ENCODE results near the gene MIPEP.

Gene MIPEP

DNA sequence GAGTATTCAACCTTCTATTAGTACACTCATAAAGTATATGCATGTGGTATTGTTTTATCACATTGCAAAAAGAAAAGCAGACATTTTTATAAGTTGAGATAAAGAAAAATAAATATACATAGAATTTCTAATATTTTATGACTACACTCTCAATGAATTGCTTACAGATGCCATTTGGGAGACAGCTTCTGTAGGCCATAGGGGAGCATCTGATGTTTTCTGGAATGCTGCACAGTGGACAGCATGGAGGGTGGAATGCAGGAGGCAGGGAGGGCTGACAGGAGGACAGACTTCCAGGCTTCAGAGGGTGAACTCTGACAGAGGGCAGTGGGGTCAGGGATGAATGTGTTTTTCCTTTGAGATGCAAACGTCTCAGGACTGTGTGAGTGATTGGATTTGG is 45.8 kb downstream of the MIPEP start:
- no peak overlapping the region for H3K4me3 ChIP-seq (IDR thresholded peaks at IDR 0.05; ENCODE audit: insufficient read depth, low read depth, low read length)
- H3K79me2 ChIP-seq (ENCODE audit: insufficient read depth, low read depth) = no peaks in the 10 kb centered on the region
- no peak overlapping the region for H3K4me2 ChIP-seq
- no peak overlapping the region for H3K9ac ChIP-seq
- H4K20me1 ChIP-seq (ENCODE audit: insufficient read depth) = no peaks in the 10 kb centered on the region
- H2AFZ ChIP-seq (ENCODE audit: low read depth) = no peak overlapping the region
- no peaks in the 10 kb centered on the region for H3K27me3 ChIP-seq (ENCODE audit: insufficient read depth, low read depth)
- TF ChIP-seq, protein P1, sequence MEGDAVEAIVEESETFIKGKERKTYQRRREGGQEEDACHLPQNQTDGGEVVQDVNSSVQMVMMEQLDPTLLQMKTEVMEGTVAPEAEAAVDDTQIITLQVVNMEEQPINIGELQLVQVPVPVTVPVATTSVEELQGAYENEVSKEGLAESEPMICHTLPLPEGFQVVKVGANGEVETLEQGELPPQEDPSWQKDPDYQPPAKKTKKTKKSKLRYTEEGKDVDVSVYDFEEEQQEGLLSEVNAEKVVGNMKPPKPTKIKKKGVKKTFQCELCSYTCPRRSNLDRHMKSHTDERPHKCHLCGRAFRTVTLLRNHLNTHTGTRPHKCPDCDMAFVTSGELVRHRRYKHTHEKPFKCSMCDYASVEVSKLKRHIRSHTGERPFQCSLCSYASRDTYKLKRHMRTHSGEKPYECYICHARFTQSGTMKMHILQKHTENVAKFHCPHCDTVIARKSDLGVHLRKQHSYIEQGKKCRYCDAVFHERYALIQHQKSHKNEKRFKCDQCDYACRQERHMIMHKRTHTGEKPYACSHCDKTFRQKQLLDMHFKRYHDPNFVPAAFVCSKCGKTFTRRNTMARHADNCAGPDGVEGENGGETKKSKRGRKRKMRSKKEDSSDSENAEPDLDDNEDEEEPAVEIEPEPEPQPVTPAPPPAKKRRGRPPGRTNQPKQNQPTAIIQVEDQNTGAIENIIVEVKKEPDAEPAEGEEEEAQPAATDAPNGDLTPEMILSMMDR (conservative IDR thresholded peaks at IDR 0.05; ENCODE audit: low read depth, low read length) = no peak
- H3K36me3 ChIP-seq (ENCODE audit: insufficient read depth) = no peaks in the 10 kb centered on the region
- no peaks in the 10 kb centered on the region for H3K4me1 ChIP-seq (ENCODE audit: low read depth, poor library complexity, severe bottlenecking)
- no peak overlapping the region for H3K27ac ChIP-seq

DNA sequence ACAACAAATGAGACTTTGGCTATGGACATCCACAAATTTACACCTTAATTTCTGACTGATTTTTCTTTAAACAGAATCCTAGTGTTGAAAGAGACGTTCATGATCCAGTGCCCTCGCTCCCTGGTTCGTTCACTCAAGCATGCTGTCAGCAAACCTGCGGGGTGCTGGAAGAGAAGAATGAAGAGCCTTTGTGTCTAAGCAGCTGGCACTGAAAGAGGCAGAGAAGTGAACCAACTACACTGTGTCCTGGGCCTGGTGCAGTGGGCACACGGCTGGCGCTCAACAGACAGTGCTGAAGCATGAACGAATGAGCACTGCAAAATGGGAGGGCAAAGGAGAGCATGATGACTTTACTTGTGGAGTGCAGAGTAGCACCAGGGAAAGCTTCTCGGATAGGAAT is 46.8 kb downstream of the MIPEP start:
- H3K4me1 ChIP-seq (ENCODE audit: low read depth, poor library complexity, severe bottlenecking) = no peaks in the 10 kb centered on the region
- H3K9ac ChIP-seq = no peak overlapping the region
- H3K4me3 ChIP-seq (IDR thresholded peaks at IDR 0.05; ENCODE audit: insufficient read depth, low read depth, low read length) = no peak overlapping the region
- H3K27ac ChIP-seq = no peak overlapping the region
- no peak overlapping the region for H2AFZ ChIP-seq (ENCODE audit: low read depth)
- no peaks in the 10 kb centered on the region for H3K27me3 ChIP-seq (ENCODE audit: insufficient read depth, low read depth)
- H3K4me2 ChIP-seq = no peak overlapping the region
- TF ChIP-seq, protein P1 (conservative IDR thresholded peaks at IDR 0.05; ENCODE audit: low read depth, low read length) = no peak
- no peaks in the 10 kb centered on the region for H3K36me3 ChIP-seq (ENCODE audit: insufficient read depth)
- no peaks in the 10 kb centered on the region for H3K79me2 ChIP-seq (ENCODE audit: insufficient read depth, low read depth)
- no peaks in the 10 kb centered on the region for H4K20me1 ChIP-seq (ENCODE audit: insufficient read depth)

DNA sequence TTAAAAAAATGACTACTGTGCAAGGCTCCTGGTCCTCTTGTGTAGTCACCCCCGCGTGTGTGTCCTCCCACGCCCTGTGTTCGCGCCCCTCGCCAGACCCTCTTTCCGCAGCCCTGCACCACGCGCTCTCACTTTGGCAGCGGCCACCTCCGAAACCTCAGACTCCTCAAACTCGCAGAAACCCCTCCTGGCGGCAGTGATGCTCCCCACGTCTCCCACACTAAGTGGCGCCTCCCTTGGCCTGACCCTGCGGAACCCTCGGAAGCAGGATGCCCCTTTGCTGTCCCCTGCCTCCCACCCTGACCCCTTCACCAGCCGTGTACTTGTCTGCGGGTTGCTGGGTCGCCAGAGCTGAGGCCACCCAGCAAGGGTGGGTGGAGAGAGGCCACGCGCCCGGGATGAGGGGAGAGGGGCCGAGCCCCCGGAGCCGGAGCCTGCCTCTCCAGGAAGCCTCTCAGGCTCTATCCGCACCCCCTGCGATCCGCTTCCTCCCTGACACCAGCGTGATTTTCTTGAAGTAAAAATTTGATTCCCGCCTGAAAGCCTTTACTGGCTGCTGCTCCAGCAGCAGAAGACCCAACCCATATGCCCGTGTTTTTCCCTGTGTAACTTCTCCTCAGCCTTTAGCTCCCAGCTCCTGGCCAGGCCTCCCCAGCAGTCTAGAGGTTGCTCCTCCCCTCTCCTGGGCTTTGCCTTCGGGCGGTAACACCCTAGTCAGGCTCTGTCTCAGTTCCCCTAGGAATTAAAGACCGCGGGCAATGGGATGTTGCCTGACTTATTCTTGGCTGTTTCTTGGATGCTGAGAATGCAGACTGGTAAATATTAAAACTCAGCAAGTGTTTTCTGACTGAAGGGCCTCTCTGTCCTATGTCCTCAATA is 55.2 kb downstream of the MIPEP start:
- no peak overlapping the region for H3K9ac ChIP-seq
- H3K4me1 ChIP-seq (ENCODE audit: low read depth, poor library complexity, severe bottlenecking) = no peaks in the 10 kb centered on the region
- no peaks in the 10 kb centered on the region for H3K79me2 ChIP-seq (ENCODE audit: insufficient read depth, low read depth)
- no peak overlapping the region for H2AFZ ChIP-seq (ENCODE audit: low read depth)
- no peak overlapping the region for H3K27ac ChIP-seq
- H4K20me1 ChIP-seq (ENCODE audit: insufficient read depth) = no peaks in the 10 kb centered on the region
- H3K4me3 ChIP-seq (IDR thresholded peaks at IDR 0.05; ENCODE audit: insufficient read depth, low read depth, low read length) = no peak overlapping the region
- no peaks in the 10 kb centered on the region for H3K36me3 ChIP-seq (ENCODE audit: insufficient read depth)
- no peaks in the 10 kb centered on the region for H3K27me3 ChIP-seq (ENCODE audit: insufficient read depth, low read depth)
- TF ChIP-seq, protein P1 (conservative IDR thresholded peaks at IDR 0.05; ENCODE audit: low read depth, low read length) = no peak
- H3K4me2 ChIP-seq = no peak overlapping the region

DNA sequence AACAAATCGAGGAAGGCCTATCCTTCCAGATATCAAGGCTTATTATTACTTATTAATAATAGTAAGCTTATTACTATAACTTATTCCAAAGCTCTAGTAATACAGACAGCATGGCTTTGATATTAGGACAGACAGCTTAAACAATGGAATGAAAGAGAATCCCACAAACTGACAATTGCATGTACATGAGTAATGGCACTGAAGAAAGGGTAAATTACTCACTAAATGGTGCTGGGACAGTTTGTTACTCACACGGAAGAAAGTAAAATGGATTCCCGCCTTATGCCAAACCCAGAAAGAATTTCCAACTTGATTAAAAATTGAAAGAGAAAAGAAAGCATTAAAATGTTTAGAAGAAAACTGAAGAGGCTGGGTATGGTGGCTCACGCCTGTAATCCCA is 60.3 kb downstream of the MIPEP start:
- no peak overlapping the region for H3K4me2 ChIP-seq
- no peaks in the 10 kb centered on the region for H3K79me2 ChIP-seq (ENCODE audit: insufficient read depth, low read depth)

More for the DNA sequence above, 60.3 kb downstream of the MIPEP start:
- Histone ChIP-seq H3K4me1 (ENCODE audit: low read depth, poor library complexity, severe bottlenecking) (no peaks in the 10 kb centered on the region), H3K36me3 (ENCODE audit: insufficient read depth) (no peaks in the 10 kb centered on the region), H3K27me3 (ENCODE audit: insufficient read depth, low read depth) (no peaks in the 10 kb centered on the region), H3K27ac (no peak overlapping the region), H2AFZ (ENCODE audit: low read depth) (no peak overlapping the region), H3K9ac (no peak overlapping the region), H3K4me3 (IDR thresholded peaks at IDR 0.05; ENCODE audit: insufficient read depth, low read depth, low read length) (no peak overlapping the region), H4K20me1 (ENCODE audit: insufficient read depth) (no peaks in the 10 kb centered on the region)
- TF ChIP-seq, protein P1 (conservative IDR thresholded peaks at IDR 0.05; ENCODE audit: low read depth, low read length) = no peak
